ENCODE results near the gene TMEM266.
A peak's percentile ranks its signal among the peaks of the same experiment; 100 is the strongest.

The TMEM266 gene

DNA sequence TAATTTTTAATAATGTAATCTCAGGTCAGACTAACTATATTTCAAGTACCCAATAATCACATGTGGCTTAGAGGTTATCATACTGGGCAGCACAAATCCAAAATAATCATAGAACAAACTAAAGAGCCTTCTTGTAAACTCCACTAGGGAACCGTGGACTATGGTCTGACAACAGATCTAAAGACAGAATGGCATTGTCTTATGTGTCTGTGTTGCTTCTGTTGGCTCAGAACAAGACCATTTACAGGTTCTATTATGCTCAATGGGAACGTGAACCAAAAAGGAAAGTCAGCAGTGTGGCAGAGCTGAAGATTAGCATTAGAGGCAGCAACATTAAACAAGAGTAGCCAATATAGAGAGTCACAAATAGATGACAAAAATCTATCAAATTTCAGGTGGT lies 176.6 kb downstream of the TMEM266 start:
- no peak for DNase-seq (ENCODE audit: low read depth)

DNA sequence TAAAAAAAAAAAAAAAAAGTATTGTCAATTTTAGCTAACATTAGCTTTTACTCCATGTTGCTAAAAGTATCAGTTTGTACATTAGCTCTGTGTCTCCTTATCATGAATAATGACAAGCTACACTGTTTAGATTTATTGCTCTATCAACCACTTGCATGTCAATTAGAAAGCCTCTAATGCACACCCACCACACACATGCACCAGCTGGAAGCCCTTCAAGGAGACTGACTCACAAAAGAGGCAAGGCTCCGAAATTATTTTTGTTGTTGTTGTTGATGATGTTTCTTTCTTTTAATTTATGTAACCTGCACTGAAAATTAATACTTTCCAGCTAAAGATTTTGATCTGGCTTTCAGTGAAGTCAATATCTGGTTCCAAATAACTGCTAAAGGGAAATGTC lies 180.0 kb downstream of the TMEM266 start:
- no peak for DNase-seq (ENCODE audit: low read depth)

DNA sequence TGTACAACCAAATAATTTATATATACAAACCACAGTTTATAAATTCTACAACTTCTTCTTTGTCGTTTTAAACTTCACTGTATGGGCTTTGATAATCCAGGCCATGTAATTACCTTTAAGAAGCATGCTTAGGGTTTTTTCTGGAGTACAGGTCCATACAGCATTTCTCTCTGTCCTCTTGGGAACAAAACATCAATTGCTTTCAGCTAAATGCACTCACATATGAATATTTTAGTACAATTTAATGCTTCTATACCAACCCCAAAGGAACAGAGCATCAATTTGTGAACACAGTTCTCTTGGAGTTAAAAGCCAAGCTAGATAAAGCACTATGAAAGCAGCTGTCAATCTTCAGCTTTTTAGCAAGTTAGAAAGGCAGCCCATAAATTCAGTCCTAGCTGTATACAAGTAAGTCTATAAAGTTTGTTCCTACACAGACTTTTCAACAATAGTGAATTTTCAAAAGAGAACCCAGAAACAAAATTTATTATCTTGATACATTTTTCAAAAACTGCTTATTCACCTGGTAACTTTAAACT lies 185.4 kb downstream of the TMEM266 start:
- DNase-seq (ENCODE audit: low read depth) = no peak

DNA sequence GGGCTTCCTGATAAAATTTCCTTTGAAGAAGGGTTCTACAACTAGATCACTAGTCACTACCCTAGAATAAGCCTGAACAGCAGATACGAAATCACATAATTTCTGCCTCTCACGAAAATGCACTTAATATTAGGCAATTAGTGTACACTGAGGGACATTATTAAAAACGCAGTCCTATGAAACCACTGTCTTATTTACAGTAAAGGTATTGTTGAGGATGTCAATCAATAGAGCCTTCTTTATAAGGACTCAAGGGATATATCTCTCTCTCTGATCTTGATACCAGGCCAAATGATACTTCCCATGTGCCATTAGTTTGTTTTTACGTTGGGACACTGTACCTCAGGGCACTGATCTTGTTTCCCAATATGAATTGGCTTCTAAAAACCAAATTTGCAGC lies 191.9 kb downstream of the TMEM266 start:
- no peak for DNase-seq (ENCODE audit: low read depth)

DNA sequence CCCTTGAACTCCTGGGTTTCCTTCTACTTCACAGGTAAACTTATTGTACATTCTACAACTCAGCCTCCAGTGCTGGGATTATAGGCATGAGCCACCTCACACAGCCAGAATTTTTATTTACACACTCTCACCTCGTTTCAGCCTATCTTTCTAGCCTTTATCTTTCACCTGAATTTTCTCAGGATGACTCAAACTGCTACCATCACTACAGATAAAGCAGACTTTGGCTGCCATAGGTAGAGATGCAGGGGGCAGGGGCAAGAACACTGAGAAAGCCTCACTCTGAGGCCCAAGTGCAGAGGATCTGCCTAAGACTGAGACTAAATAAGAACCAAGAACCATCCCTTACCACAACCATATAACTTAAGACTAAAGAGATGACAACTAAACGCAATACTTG lies 192.5 kb downstream of the TMEM266 start:
- DNase-seq (ENCODE audit: low read depth) = no peak

DNA sequence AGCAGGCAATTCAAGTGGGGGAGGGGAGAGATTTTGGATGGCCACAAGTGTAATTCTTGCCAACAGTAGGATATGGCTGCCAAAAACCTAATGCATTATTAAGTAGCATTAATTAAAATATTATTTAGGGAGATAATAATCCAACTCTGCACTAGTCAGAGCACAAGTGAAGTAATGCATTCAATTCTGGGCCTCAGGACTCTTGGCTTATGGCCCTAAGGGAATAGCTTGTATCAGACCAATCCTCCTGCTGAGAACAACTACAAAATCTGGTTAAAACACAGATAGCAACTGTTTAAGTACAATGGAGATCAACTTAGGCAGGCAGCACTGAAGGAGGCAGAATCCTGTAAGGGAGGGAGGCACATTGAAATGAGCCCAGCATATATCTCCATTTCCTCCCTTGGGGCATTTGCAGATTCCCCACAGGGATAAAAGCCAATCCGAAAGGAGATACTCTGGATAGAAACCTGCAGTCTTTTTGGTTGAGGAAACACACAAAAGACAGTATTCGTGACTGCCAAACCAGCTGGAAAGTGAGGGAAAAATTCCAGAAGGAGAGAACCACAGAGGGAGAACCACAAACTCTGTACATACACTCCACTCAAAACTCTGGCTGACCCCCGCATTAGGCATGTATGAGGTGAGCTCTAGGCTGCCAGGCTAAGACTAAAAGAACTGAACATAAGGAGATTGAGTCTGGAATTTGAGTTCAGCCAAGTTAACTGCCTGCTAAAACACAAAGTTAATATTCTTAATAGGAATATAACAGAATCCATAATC lies 194.1 kb downstream of the TMEM266 start:
- peak; percentile 49 for DNase-seq (ENCODE audit: low read depth)

Data from fibroblast of gingiva (primary cell).